Body of pancreas (tissue), 4 donors: ENCODE measurements around the gene PLXNA1.

ENCODE experiments used
- POLR2A ChIP-seq, 3 donors: fragments of 450-650 bp; IDR thresholded peaks; one replicate each; pipeline ENCODE4 v1.6.1; 2016; ENCODE audit warnings: antibody characterized with exemption in 3 of 3, mild to moderate bottlenecking in 2 of 3
- TF ChIP-seq, protein P1 (sequence below), 7 experiments: fragments of 450-650 bp in 4 of 7; fragments of 200-600 bp in 3 of 7; sonication (generic) in 3 of 7; IDR thresholded peaks; one replicate each; pipeline ENCODE4 v1.5.1; 2016 to 2019; ENCODE audit warnings: antibody characterized with exemption in 7 of 7

DNA sequence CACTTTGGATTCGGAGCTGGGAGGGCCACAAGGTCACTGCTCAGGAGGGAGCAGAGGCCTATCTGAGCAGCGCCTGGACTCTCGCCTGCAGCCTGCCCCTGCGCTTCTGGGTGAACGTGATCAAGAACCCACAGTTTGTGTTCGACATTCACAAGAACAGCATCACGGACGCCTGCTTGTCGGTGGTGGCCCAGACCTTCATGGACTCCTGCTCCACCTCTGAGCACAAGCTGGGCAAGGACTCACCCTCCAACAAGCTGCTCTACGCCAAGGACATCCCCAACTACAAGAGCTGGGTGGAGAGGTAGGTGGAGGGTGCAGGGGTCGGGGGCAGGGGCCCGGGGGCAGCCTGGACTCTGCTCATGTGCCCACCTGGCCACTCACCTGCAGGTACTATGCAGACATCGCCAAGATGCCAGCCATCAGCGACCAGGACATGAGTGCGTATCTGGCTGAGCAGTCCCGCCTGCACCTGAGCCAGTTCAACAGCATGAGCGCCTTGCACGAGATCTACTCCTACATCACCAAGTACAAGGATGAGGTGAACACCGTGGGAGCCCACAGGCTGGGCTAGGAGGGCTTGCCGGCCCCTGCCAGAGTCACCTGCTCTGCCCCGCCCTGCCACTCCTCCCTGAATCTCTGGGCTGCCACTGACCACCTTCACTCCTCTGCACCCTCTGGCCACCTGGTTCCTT is 49.5 kb downstream of the PLXNA1 start:
- TF ChIP-seq, protein P1, sequence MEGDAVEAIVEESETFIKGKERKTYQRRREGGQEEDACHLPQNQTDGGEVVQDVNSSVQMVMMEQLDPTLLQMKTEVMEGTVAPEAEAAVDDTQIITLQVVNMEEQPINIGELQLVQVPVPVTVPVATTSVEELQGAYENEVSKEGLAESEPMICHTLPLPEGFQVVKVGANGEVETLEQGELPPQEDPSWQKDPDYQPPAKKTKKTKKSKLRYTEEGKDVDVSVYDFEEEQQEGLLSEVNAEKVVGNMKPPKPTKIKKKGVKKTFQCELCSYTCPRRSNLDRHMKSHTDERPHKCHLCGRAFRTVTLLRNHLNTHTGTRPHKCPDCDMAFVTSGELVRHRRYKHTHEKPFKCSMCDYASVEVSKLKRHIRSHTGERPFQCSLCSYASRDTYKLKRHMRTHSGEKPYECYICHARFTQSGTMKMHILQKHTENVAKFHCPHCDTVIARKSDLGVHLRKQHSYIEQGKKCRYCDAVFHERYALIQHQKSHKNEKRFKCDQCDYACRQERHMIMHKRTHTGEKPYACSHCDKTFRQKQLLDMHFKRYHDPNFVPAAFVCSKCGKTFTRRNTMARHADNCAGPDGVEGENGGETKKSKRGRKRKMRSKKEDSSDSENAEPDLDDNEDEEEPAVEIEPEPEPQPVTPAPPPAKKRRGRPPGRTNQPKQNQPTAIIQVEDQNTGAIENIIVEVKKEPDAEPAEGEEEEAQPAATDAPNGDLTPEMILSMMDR (IDR thresholded peaks at IDR 0.05), result no peak
- no peak for TF ChIP-seq POLR2A (IDR thresholded peaks at IDR 0.05)
